Jurkat, Clone E6-1 (cell line): ENCODE measurements around the gene ZNF532.
"Not testable (repeated sequence)": the region's sequence is repeated elsewhere in the genome, so short reads cannot be mapped to it uniquely, and the experiment has no call there.

Experiments
- DNase-seq: peaks from one replicate; pipeline ENCODE4 v3.0.0-alpha.2; 2011; ENCODE audit warnings: low read depth, low spot score
- H3K4me3 ChIP-seq: 2 replicates; pipeline ENCODE4 v1.5.1; 2011; ENCODE audit warnings: mild to moderate bottlenecking, low read length, control low read depth, moderate library complexity

Gene ZNF532

GRCh38 chr18:59012815-59013705 lies 148.4 kb downstream of the ZNF532 start:
- DNase-seq: no peak
- H3K4me3 ChIP-seq: no peak overlapping the region

GRCh38 chr18:59013744-59014143 lies 149.1 kb downstream of the ZNF532 start:
- H3K4me3 ChIP-seq: no peak overlapping the region
- no peak for DNase-seq

GRCh38 chr18:59015531-59016152 lies 151.0 kb downstream of the ZNF532 start:
- DNase-seq: no peak
- H3K4me3 ChIP-seq: no peak overlapping the region

GRCh38 chr18:59021500-59021899 lies 156.8 kb downstream of the ZNF532 start:
- DNase-seq: no peak
- no peak overlapping the region for H3K4me3 ChIP-seq

- no peak overlapping the region for H3K4me3 ChIP-seq
- DNase-seq: no peak
Observed at GRCh38 chr18:59022167-59022945, 157.7 kb downstream of the ZNF532 start.

GRCh38 chr18:59024829-59025228 lies 160.2 kb downstream of the ZNF532 start:
- no peak for DNase-seq
- H3K4me3 ChIP-seq: no peak overlapping the region

- not testable (repeated sequence) for DNase-seq, H3K4me3 ChIP-seq
Observed at GRCh38 chr18:59025532-59025931, 160.9 kb downstream of the ZNF532 start.

GRCh38 chr18:59026364-59026763 lies 161.7 kb downstream of the ZNF532 start:
- DNase-seq: no peak

GRCh38 chr18:59026831-59027410 lies 162.2 kb downstream of the ZNF532 start:
- no peak overlapping the region for H3K4me3 ChIP-seq
- DNase-seq: no peak

More at GRCh38 chr18:59026364-59026763, 161.7 kb downstream of the ZNF532 start:
- no peak overlapping the region for H3K4me3 ChIP-seq

- no peak overlapping the region for H3K4me3 ChIP-seq
- DNase-seq: no peak
Observed at GRCh38 chr18:59029663-59030429, 165.2 kb downstream of the ZNF532 start.

GRCh38 chr18:59032308-59032707 lies 167.6 kb downstream of the ZNF532 start:
- DNase-seq: no peak
- no peak overlapping the region for H3K4me3 ChIP-seq

GRCh38 chr18:59033359-59033758 lies 168.7 kb downstream of the ZNF532 start:
- H3K4me3 ChIP-seq: no peak overlapping the region
- DNase-seq: no peak

- H3K4me3 ChIP-seq: no peak overlapping the region
- DNase-seq: no peak
Observed at GRCh38 chr18:59033974-59034373, 169.3 kb downstream of the ZNF532 start.

GRCh38 chr18:59035591-59035990 lies 170.9 kb downstream of the ZNF532 start:
- no peak overlapping the region for H3K4me3 ChIP-seq
- no peak for DNase-seq
